HEK293 (cell line): ENCODE results near the gene PKIG.
A peak's percentile ranks its signal among the peaks of the same experiment; 100 is the strongest.
"Not testable (repeated sequence)": the region's sequence is repeated elsewhere in the genome, so short reads cannot be mapped to it uniquely, and the experiment has no call there.

Experiments
- CTCF ChIA-PET: fragments of 350-600 bp; formaldehyde crosslinking; extraction: SDS; loops from one replicate; lab custom pipeline; 2021; ENCODE audit warnings: antibody characterized with exemption; lab: Yijun Ruan, JAX
- POLR2A ChIA-PET: fragments of 300-600 bp; formaldehyde crosslinking; extraction: SDS; loops from one replicate; lab custom pipeline; 2020; ENCODE audit warnings: antibody characterized with exemption, inconsistent platforms; lab: Yijun Ruan, JAX
- H3K27ac ChIP-seq: fragments of 200-500 bp; sonication (Bioruptor generic); 2 replicates; pipeline ENCODE4 v1.5.1; 2014; ENCODE audit warnings: low read depth, low read length, control low read depth, inconsistent platforms; ENCODE audit errors: extremely low read depth
- H3K36me3 ChIP-seq, 2 experiments: fragments of 200-500 bp in 1 of 2; sonication (Bioruptor generic) in 1 of 2; 1 replicate in 1 of 2; 2 replicates in 1 of 2; pipeline ENCODE4 v1.5.1; 2014 to 2017; ENCODE audit warnings: inconsistent platforms in 2 of 2, low read length in 2 of 2; ENCODE audit not compliant: control insufficient read depth in 2 of 2, insufficient read depth in 1 of 2
- H3K4me1 ChIP-seq: fragments of 200-500 bp; sonication (Bioruptor generic); 2 replicates; pipeline ENCODE4 v1.5.1; 2014; ENCODE audit warnings: mild to moderate bottlenecking, low read length, inconsistent platforms; ENCODE audit not compliant: control insufficient read depth, insufficient read depth
- H3K4me3 ChIP-seq: 2 replicates; pipeline ENCODE4 v1.5.1; 2011; ENCODE audit warnings: low read depth, mild to moderate bottlenecking, control low read depth, low read length, moderate library complexity
- H3K9me3 ChIP-seq: fragments of 200-500 bp; sonication (Bioruptor generic); 2 replicates; pipeline ENCODE4 v1.5.1; 2014; ENCODE audit warnings: low read depth, low read length, inconsistent platforms; ENCODE audit not compliant: control insufficient read depth, insufficient read depth
- GLI2 ChIP-seq: fragments of 450-650 bp; formaldehyde crosslinking; IDR thresholded peaks from 2 replicates; pipeline ENCODE4; 2017; ENCODE audit warnings: missing biosample characterization, missing genetic modification characterization, low read depth, borderline replicate concordance
- GLI4 ChIP-seq: fragments of 450-650 bp; formaldehyde crosslinking; IDR thresholded peaks from 2 replicates; pipeline ENCODE4 v1.5.1; 2016; ENCODE audit warnings: missing biosample characterization, missing genetic modification characterization
- HOXC10 ChIP-seq: sonication (generic); formaldehyde crosslinking; IDR thresholded peaks from 2 replicates; pipeline ENCODE4 v1.8.1; 2023; ENCODE audit warnings: mild to moderate bottlenecking, missing genetic modification reagents
- SP2 ChIP-seq: fragments of 450-650 bp; formaldehyde crosslinking; IDR thresholded peaks from 2 replicates; pipeline ENCODE4 v1.5.1; 2016; ENCODE audit warnings: missing biosample characterization, missing genetic modification characterization
- ZBTB1 ChIP-seq: fragments of 450-650 bp; formaldehyde crosslinking; IDR thresholded peaks from 2 replicates; pipeline ENCODE4 v1.5.1; 2016; ENCODE audit warnings: missing biosample characterization, missing genetic modification characterization
- ZBTB21 ChIP-seq: fragments of 450-650 bp; formaldehyde crosslinking; IDR thresholded peaks from 2 replicates; pipeline ENCODE4 v1.5.1; 2017; ENCODE audit warnings: missing biosample characterization, missing genetic modification characterization
- ZFP37 ChIP-seq: fragments of 450-650 bp; formaldehyde crosslinking; IDR thresholded peaks from 2 replicates; pipeline ENCODE4 v1.5.1; 2016; ENCODE audit warnings: missing biosample characterization, missing genetic modification characterization
- ZNF112 ChIP-seq: fragments of 450-650 bp; formaldehyde crosslinking; IDR thresholded peaks from 2 replicates; pipeline ENCODE4 v1.5.0; 2017; ENCODE audit warnings: missing biosample characterization, missing genetic modification characterization
- ZNF133 ChIP-seq: fragments of 450-650 bp; formaldehyde crosslinking; IDR thresholded peaks from 2 replicates; pipeline ENCODE4 v1.5.1; 2016; ENCODE audit warnings: missing biosample characterization, missing genetic modification characterization
- ZNF16 ChIP-seq: fragments of 450-650 bp; formaldehyde crosslinking; IDR thresholded peaks from 2 replicates; pipeline ENCODE4 v1.5.1; 2016; ENCODE audit warnings: low read depth, missing biosample characterization, missing genetic modification characterization
- ZNF2 ChIP-seq: fragments of 450-650 bp; formaldehyde crosslinking; IDR thresholded peaks from 2 replicates; pipeline ENCODE4 v1.5.1; 2016; ENCODE audit warnings: missing biosample characterization, missing genetic modification characterization
- ZNF214 ChIP-seq: fragments of 450-650 bp; formaldehyde crosslinking; IDR thresholded peaks from 2 replicates; pipeline ENCODE4 v1.5.1; 2017; ENCODE audit warnings: missing biosample characterization, mild to moderate bottlenecking, missing genetic modification characterization, borderline replicate concordance
- ZNF23 ChIP-seq: fragments of 450-650 bp; formaldehyde crosslinking; IDR thresholded peaks from 2 replicates; pipeline ENCODE4 v1.5.1; 2016; ENCODE audit warnings: missing biosample characterization, missing genetic modification characterization, borderline replicate concordance
- ZNF302 ChIP-seq: fragments of 450-650 bp; formaldehyde crosslinking; IDR thresholded peaks from 2 replicates; pipeline ENCODE4 v1.5.1; 2016; ENCODE audit warnings: missing biosample characterization, missing genetic modification characterization, low read depth
- ZNF311 ChIP-seq: fragments of 450-650 bp; formaldehyde crosslinking; IDR thresholded peaks from 2 replicates; pipeline ENCODE4 v1.5.1; 2017; ENCODE audit warnings: missing biosample characterization, missing genetic modification characterization, borderline replicate concordance
- ZNF335 ChIP-seq: fragments of 450-650 bp; formaldehyde crosslinking; conservative IDR thresholded peaks from 2 replicates; pipeline ENCODE4 v1.5.1; 2016; ENCODE audit warnings: missing biosample characterization, missing genetic modification characterization
- ZNF426 ChIP-seq: fragments of 450-650 bp; formaldehyde crosslinking; IDR thresholded peaks from 2 replicates; pipeline ENCODE4 v1.5.1; 2017; ENCODE audit warnings: missing biosample characterization, missing genetic modification characterization, mild to moderate bottlenecking, inconsistent platforms, moderate library complexity
- ZNF624 ChIP-seq: fragments of 450-650 bp; formaldehyde crosslinking; IDR thresholded peaks from 2 replicates; pipeline ENCODE4 v1.5.1; 2017; ENCODE audit warnings: missing biosample characterization, missing genetic modification characterization
- ZNF76 ChIP-seq: fragments of 450-650 bp; formaldehyde crosslinking; IDR thresholded peaks from 2 replicates; pipeline ENCODE4; 2016; ENCODE audit warnings: low read depth, missing biosample characterization, missing genetic modification characterization, borderline replicate concordance
- ZXDB ChIP-seq: fragments of 450-650 bp; formaldehyde crosslinking; IDR thresholded peaks from 2 replicates; pipeline ENCODE4 v1.5.1; 2016; ENCODE audit warnings: missing biosample characterization, missing genetic modification characterization
- TF ChIP-seq, protein P1 (sequence below): fragments of 450-650 bp; formaldehyde crosslinking; IDR thresholded peaks from 2 replicates; pipeline ENCODE4 v1.5.1; 2017; ENCODE audit warnings: missing biosample characterization, missing genetic modification characterization
- TF ChIP-seq, protein P2 (sequence below): fragments of 450-650 bp; formaldehyde crosslinking; IDR thresholded peaks from 2 replicates; pipeline ENCODE4 v1.5.1; 2017; ENCODE audit warnings: missing biosample characterization, mild to moderate bottlenecking, missing genetic modification characterization, moderate library complexity

Gene PKIG

GRCh38 chr20:44552950-44553908, 29.1 kb upstream of the PKIG start (continued):
- no peak for TF ChIP-seq ZFP37 (tag by site-specific recombination)
- TF ChIP-seq, protein P1, sequence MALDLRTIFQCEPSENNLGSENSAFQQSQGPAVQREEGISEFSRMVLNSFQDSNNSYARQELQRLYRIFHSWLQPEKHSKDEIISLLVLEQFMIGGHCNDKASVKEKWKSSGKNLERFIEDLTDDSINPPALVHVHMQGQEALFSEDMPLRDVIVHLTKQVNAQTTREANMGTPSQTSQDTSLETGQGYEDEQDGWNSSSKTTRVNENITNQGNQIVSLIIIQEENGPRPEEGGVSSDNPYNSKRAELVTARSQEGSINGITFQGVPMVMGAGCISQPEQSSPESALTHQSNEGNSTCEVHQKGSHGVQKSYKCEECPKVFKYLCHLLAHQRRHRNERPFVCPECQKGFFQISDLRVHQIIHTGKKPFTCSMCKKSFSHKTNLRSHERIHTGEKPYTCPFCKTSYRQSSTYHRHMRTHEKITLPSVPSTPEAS, result no peak
- TF ChIP-seq ZNF214 (tag by site-specific recombination), result no peak
- no peak; the same call in 1 of the 2 replicates for TF ChIP-seq GLI2 (tag by site-specific recombination)
- no peak for TF ChIP-seq ZNF302 (tag by site-specific recombination)
- TF ChIP-seq ZNF311 (tag by site-specific recombination), result no peak
- TF ChIP-seq ZNF112 (tag by site-specific recombination), result no peak

- Histone ChIP-seq H3K36me3 (no peaks in the 10 kb centered on the region), H3K4me1 (peaks cover 4% of the 10 kb centered on the region; the same call in 1 of the 2 replicates), H3K4me3 (no peak overlapping the region), H3K9me3 (no peaks in the 10 kb centered on the region), H3K27ac (no peak overlapping the region)
- ChIA-PET POLR2A (no interaction called here), CTCF (interaction anchor here (1.2 kb wide), 1 partner anchor 188 kb away, joined by 4 read pairs; no protein-coding TSS in a partner anchor)
- no peak for TF ChIP-seq ZBTB1
- TF ChIP-seq ZNF624, result no peak
- TF ChIP-seq GLI4 (tag by site-specific recombination), result no peak
- no peak for TF ChIP-seq ZNF133 (tag by site-specific recombination)
- TF ChIP-seq ZBTB21 (tag by site-specific recombination), result no peak
- TF ChIP-seq, protein P2, sequence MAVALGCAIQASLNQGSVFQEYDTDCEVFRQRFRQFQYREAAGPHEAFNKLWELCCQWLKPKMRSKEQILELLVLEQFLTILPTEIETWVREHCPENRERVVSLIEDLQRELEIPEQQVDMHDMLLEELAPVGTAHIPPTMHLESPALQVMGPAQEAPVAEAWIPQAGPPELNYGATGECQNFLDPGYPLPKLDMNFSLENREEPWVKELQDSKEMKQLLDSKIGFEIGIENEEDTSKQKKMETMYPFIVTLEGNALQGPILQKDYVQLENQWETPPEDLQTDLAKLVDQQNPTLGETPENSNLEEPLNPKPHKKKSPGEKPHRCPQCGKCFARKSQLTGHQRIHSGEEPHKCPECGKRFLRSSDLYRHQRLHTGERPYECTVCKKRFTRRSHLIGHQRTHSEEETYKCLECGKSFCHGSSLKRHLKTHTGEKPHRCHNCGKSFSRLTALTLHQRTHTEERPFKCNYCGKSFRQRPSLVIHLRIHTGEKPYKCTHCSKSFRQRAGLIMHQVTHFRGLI (tag by site-specific recombination), result no peak
- TF ChIP-seq ZNF311 (tag by site-specific recombination), result no peak
- TF ChIP-seq ZNF16 (tag by site-specific recombination), result no peak
- TF ChIP-seq ZNF2, result no peak
- no peak for TF ChIP-seq ZXDB
- TF ChIP-seq ZNF76 (tag by site-specific recombination), result no peak
- no peak for TF ChIP-seq HOXC10 (CRISPR knock-in tag)
Measured at GRCh38 chr20:44559302-44559701, 23.1 kb upstream of the PKIG start.

DNA sequence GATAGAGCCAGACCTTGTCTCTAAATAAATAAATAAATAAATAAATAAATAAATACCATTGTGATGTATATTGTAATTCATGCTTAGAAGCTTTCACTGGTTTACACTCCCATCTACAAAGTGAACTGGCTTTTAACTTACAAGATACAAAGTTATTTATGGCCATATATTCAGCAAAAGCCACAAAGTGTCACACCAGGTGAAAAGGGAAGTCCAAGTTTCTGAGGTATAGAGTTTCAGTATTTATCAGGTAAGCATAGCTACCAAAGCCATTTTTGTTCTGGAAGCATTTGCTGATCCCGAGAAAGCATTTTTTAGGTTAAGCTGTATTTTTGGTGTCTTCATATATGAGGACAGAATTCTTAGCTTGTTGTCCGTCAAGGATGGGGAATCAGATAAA, 22.1 kb upstream of the PKIG start:
- no peak for TF ChIP-seq ZNF23 (tag by site-specific recombination)
- TF ChIP-seq ZNF426 (tag by site-specific recombination), result peak; percentile 7; the same call in 1 of the 2 replicates
- TF ChIP-seq SP2 (tag by site-specific recombination), result no peak
- TF ChIP-seq ZNF335 (tag by site-specific recombination), result no peak
- TF ChIP-seq, all 188 proteins: peak for 1
- no peak overlapping the region for H3K27ac ChIP-seq

GRCh38 chr20:44560818-44561217, 21.6 kb upstream of the PKIG start:
- CTCF ChIA-PET, result interaction anchor here (1.0 kb wide), 1 partner anchor 50 kb away, joined by 4 read pairs; no protein-coding TSS in a partner anchor
- H3K4me1 ChIP-seq, POLR2A ChIA-PET, H3K36me3 ChIP-seq, H3K27ac ChIP-seq, H3K4me3 ChIP-seq, H3K9me3 ChIP-seq: not testable (repeated sequence)

More for the DNA sequence above, 22.1 kb upstream of the PKIG start:
- no peak overlapping the region for H3K4me3 ChIP-seq
- ChIA-PET POLR2A (no interaction called here), CTCF (interaction anchor here (1.0 to 1.2 kb wide), 2 partner anchors 50 to 188 kb away, joined by 4 read pairs; no protein-coding TSS in a partner anchor)
- H3K4me1 ChIP-seq, result no peaks in the 10 kb centered on the region
- no peaks in the 10 kb centered on the region for H3K9me3 ChIP-seq
- no peaks in the 10 kb centered on the region for H3K36me3 ChIP-seq
